Measurements from ENCODE around the gene IGFBP2.

- no peak for TF ChIP-seq CTCF (IDR thresholded peaks at IDR 0.05)
- TF ChIP-seq POLR2A (IDR thresholded peaks at IDR 0.05), result no peak
- TF ChIP-seq POLR2AphosphoS5 (IDR thresholded peaks at IDR 0.05), result no peak
Measured at GRCh38 chr2:216590780-216591179, 42.4 kb upstream of the IGFBP2 start.
